MCF 10A (cell line): ENCODE measurements around the gene FAM117A. TPM values are rescaled to one million over a fixed set of nuclear protein-coding genes. Genes with fewer than 3 reads are reported as not detected.

Source experiments
- BruUV-seq: library from RNA; stranded (reverse); fragments of 400-500 nt; replicated peaks from 2 replicates; lab custom pipeline; 2021; lab: Mats Ljungman, UMichigan
- CTCF ChIA-PET: fragments of 300-600 bp; sonication (Branson Sonifier 250); formaldehyde crosslinking; extraction: SDS; loops from one replicate; lab custom pipeline; 2021; ENCODE audit warnings: antibody characterized with exemption, inconsistent platforms; lab: Yijun Ruan, JAX
- POLR2A ChIA-PET: fragments of 300-600, 350-650 bp; sonication (Branson Sonifier 250); formaldehyde crosslinking; extraction: SDS; loops from one replicate; lab custom pipeline; 2020; ENCODE audit warnings: antibody characterized with exemption, inconsistent platforms; lab: Yijun Ruan, JAX
- DNase-seq: peaks from one replicate; pipeline ENCODE4 v3.0.0-alpha.2; 2018; ENCODE audit not compliant: unreplicated experiment
- H3K27ac Mint-ChIP-seq: one replicate; pipeline ENCODE4 v1.8.0; 2022; ENCODE audit warnings: mild to moderate bottlenecking, low read depth, mixed read lengths; ENCODE audit not compliant: unreplicated experiment
- H3K27me3 Mint-ChIP-seq: one replicate; pipeline ENCODE4 v1.8.0; 2022; ENCODE audit warnings: mixed read lengths; ENCODE audit not compliant: insufficient read depth, unreplicated experiment
- H3K36me3 Mint-ChIP-seq: one replicate; pipeline ENCODE4 v1.8.0; 2022; ENCODE audit warnings: mild to moderate bottlenecking, moderate library complexity, mixed read lengths; ENCODE audit not compliant: insufficient read depth, unreplicated experiment
- H3K4me1 Mint-ChIP-seq: one replicate; pipeline ENCODE4 v1.8.0; 2022; ENCODE audit warnings: mixed read lengths; ENCODE audit not compliant: insufficient read depth, unreplicated experiment
- H3K4me3 Mint-ChIP-seq: one replicate; pipeline ENCODE4 v1.8.0; 2022; ENCODE audit warnings: mild to moderate bottlenecking, moderate library complexity, mixed read lengths; ENCODE audit not compliant: unreplicated experiment
- H3K9me3 Mint-ChIP-seq: one replicate; pipeline ENCODE4 v1.8.0; 2022; ENCODE audit warnings: mixed read lengths; ENCODE audit not compliant: unreplicated experiment
- CTCF ChIP-seq: fragments of 200-600 bp; IDR thresholded peaks from one replicate; pipeline ENCODE4 v1.8.0; 2022; ENCODE audit warnings: antibody characterized with exemption, mild to moderate bottlenecking; ENCODE audit not compliant: unreplicated experiment
- intact Hi-C: fragments of 100-400 bp; cut with micrococcal nuclease; formaldehyde crosslinking; loops from 2 replicates; pipeline ENCODE4 v1.14.1; 2022
- total RNA-seq: library from RNA; stranded (reverse); gene quantifications from 2 replicates; pipeline ENCODE4 v1.2.3, GENCODE V29; 2022

FAM117A gene
- total RNA-seq, 1 experiment from 2014 or later = 2.0 TPM

GRCh38 chr17:49741009-49741691 is 22.8 kb downstream of the FAM117A start:
- ChIA-PET CTCF (interaction anchor here (0.5 to 1.2 kb wide), 3 partner anchors 32 to 330 kb away, joined by 3 to 5 read pairs (median 3); no protein-coding TSS in a partner anchor), POLR2A (interaction anchor here (0.7 to 1.6 kb wide), 3 partner anchors 15 to 239 kb away, joined by 3 to 6 read pairs (median 4); partner anchors contain the start of gene SLC35B1)
- intact Hi-C loops = no loop called here
- no peak for TF ChIP-seq CTCF
- Mint-ChIP-seq H3K9me3 (no peaks in the 10 kb centered on the region), H3K27me3 (no peaks in the 10 kb centered on the region), H3K4me3 (no peak overlapping the region), H3K36me3 (no peaks in the 10 kb centered on the region), H3K4me1 (peaks cover 6% of the 10 kb centered on the region), H3K27ac (no peak overlapping the region)
- peak; percentile 9 for DNase-seq
- BruUV-seq = no TSS peak

GRCh38 chr17:49739641-49740271 is 24.2 kb downstream of the FAM117A start:
- no peaks in the 10 kb centered on the region for H3K9me3 Mint-ChIP-seq
- peaks cover 6% of the 10 kb centered on the region for H3K4me1 Mint-ChIP-seq
- no peak overlapping the region for H3K27ac Mint-ChIP-seq
- no peaks in the 10 kb centered on the region for H3K27me3 Mint-ChIP-seq
- POLR2A ChIA-PET = interaction anchor here (1.6 kb wide), 1 partner anchor 31 kb away, joined by 6 read pairs; the partner anchor contains the start of gene SLC35B1
- H3K36me3 Mint-ChIP-seq = no peaks in the 10 kb centered on the region
- intact Hi-C loops = no loop called here
- peak; percentile 61 for DNase-seq
- BruUV-seq = no TSS peak
- no peak for TF ChIP-seq CTCF
- no peak overlapping the region for H3K4me3 Mint-ChIP-seq
- CTCF ChIA-PET = interaction anchor here (0.6 kb wide), 2 partner anchors 91 to 279 kb away, joined by 3 to 6 read pairs; no protein-coding TSS in a partner anchor

GRCh38 chr17:49738456-49739163 is 25.3 kb downstream of the FAM117A start:
- H3K9me3 Mint-ChIP-seq = no peaks in the 10 kb centered on the region
- no peak overlapping the region for H3K4me3 Mint-ChIP-seq
- H3K27ac Mint-ChIP-seq = no peak overlapping the region
- ChIA-PET POLR2A (no interaction called here), CTCF (interaction anchor here (0.7 kb wide), 1 partner anchor 22 kb away, joined by 3 read pairs; no protein-coding TSS in a partner anchor)
- no peak for DNase-seq
- intact Hi-C loops = no loop called here
- no peaks in the 10 kb centered on the region for H3K27me3 Mint-ChIP-seq
- BruUV-seq = no TSS peak
- peaks cover 6% of the 10 kb centered on the region for H3K4me1 Mint-ChIP-seq
- no peak for TF ChIP-seq CTCF
- no peaks in the 10 kb centered on the region for H3K36me3 Mint-ChIP-seq
